Lung microvascular endothelial cell (primary cell): ENCODE measurements around the gene SPATA2L. TPM values are rescaled to one million over a fixed set of nuclear protein-coding genes. Genes with fewer than 3 reads are reported as not detected.

Experiments
- DNase-seq, 2 donors: peaks; one replicate each; pipeline versions ENCODE4 v3.0.0 to v3.0.0-alpha.2; 2010; ENCODE audit warnings: low read depth in 2 of 2
- total RNA-seq: library from RNA; depleted of rRNA; stranded (reverse); fragments of >200 nt; gene quantifications from 2 replicates; pipeline ENCODE4 v1.2.1, GENCODE V29; 2014

The SPATA2L gene
- total RNA-seq, 1 donor from 2014 or later, result 10.1 TPM

DNA sequence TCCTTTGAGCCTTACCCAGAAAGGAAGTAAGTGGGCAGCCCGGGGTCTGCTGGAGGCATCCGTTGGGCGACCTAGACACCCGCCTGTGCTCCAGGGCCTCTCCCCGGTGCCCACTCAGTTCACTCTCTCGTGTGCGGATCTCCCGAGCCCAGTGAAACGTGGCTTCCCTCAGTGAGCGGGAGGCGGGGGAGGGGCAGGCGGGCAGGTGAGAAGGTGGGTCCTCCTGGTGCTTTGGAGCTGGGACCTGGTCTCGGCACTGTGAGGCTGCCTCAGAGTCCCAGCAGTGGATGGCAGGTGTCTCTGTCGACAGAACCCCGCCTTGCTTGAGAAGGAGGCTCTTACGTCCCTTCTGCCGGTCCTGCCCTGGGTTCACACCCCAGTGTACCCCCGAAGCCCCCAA is 27.8 kb upstream of the SPATA2L start:
- no peak for DNase-seq

DNA sequence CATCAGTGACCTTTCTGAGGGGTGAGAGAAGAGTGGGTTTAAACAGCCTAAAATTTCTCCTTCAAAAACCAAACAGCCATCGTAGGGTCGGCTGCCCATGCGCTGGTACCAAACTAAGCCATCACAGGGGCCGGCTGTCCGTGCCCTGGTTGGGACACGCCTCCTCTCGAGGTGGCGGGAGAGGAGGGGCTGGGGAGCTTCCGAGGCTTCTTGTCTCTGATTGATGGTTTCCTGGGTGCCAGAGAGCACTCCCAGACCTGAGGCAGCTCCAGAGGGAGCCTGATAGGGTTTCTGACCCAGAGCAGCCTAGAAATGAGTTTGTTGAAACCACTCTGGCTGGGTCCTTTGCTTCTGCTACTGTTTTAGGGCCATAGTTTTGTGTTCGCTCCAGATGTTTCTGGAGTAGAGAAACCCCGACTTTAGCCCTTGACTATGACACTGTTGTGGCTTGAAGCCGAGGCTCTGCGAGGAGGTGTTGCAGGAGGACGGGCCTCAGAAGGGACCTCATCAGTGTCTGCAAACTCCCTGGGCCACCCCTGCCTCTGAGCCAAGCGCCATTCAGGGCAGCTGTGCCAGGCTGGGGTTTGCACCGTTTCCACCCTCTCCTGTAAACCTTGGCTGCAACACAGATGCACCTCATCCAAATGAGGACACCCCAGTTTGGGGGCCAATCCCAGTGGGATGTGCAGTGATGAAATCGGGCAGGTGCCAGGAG is 26.1 kb upstream of the SPATA2L start:
- no peak for DNase-seq

DNA sequence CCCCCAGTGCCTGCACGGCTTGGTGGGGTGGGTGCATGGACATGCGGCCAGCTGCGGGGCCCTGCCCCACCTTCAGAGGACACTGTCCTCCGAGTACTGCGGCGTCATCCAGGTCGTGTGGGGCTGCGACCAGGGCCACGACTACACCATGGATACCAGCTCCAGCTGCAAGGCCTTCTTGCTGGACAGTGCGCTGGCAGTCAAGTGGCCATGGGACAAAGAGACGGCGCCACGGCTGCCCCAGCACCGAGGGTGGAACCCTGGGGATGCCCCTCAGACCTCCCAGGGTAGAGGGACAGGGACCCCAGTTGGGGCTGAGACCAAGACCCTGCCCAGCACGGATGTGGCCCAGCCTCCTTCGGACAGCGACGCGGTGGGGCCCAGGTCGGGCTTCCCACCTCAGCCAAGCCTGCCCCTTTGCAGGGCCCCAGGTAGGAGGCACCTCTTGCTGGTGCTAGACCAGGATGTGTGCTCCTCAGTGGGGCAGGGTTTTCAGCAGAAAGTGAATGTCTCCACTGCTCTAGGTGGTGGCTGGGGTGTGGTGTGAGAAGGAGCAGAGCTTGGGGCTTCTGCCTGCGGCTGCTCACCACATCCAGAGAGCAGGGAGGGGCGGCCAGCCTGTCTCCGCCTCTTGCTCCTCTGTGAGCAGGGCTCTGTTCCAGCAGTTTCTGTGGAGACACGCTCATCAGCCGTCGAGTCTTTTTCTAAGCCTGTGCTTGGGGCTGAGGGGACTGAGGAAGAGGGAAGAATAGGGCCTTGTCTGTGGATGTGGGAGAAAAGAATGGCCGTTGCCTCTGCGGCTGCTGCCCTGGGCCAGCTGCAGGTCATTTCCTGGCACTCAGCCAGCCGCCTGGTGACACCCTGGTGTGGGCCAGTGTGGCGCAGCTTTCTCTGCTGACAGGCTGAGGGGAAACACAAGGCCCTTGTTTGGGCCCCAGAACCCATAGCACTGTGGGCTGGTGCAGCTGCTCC is 22.1 kb upstream of the SPATA2L start:
- DNase-seq, result peak; percentile 43 to 59

- peak; percentile 32 to 75 for DNase-seq
These were observed 21.1 kb upstream of the SPATA2L start for GRCh38 chr16:89722392-89723278.

GRCh38 chr16:89721546-89722391 is 20.3 kb upstream of the SPATA2L start:
- DNase-seq, result peak; percentile 73 to 74

GRCh38 chr16:89720813-89721545 is 19.5 kb upstream of the SPATA2L start, which contains the start of the genes VPS9D1 and ZNF276:
Gene VPS9D1 (minus strand): TSS chr16:89720898. CDS start chr16:89720861, 37 bp downstream.
Gene ZNF276 (plus strand): TSS chr16:89721537. CDS start chr16:89721641, 104 bp downstream.
- DNase-seq, result peak; percentile 81 to 87

- peak; percentile 31 to 38 for DNase-seq
These were observed 19.0 kb upstream of the SPATA2L start for GRCh38 chr16:89720551-89720812.

GRCh38 chr16:89717688-89718505 is 16.4 kb upstream of the SPATA2L start:
- no peak for DNase-seq

- no peak for DNase-seq
These were observed 15.6 kb upstream of the SPATA2L start for GRCh38 chr16:89716916-89717687.

DNA sequence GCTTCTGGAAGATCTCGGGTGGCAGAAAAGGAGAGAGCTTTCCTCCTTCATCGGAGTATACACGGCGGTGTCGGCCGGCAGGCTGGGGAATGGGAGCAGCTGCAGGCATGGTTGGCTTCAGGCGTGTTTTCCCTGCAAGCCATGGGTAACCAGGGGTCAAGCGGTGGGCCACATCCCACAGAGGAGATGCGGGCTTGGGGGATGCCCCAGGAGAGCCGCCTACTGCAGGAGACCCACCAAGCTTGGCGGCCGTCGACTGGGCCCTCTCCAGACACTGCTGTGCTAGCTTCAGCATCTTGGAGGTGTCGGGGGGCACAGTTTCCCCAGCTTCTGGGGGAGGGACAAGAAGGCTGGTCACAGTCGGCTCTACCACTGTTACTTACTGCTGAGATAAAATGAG is 15.0 kb upstream of the SPATA2L start:
- DNase-seq, result no peak

GRCh38 chr16:89712274-89712781 is 10.8 kb upstream of the SPATA2L start:
- DNase-seq, result peak; percentile 27 to 43

DNA sequence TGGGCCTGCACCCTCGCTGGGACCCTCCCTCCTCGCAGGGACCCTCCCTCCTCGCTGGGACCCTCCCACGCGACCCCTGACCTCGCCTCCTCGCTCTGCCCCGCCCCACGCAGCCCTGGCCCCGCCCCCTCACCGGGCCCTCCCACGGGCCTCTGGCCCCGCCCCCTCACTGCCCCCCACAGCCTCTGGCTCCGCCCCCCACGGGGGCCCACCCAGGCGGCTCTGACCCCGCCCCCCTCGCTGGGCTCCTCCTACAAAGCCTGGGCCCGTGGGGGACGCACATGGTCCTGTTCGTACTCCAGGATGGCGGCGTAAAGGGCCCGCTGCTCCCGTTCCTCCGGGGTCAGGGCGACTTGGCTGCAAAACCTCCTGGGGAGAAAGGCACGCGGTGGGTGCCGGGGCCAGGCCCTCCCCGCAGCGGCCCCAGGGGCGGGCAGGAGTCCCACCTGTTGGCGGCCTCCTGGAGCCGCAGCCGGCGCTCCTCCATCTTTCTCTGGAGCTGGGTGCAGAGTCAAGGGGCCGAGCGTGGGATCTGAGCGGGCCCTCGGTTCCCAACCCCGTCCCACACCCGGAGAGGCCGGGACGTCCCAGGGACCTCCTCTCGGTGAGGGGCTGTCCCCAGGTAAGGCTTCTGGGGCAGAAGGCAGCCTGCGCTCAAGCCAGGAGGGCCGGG is 10.2 kb upstream of the SPATA2L start:
- DNase-seq, result peak; percentile 77 to 84

- DNase-seq, result no peak
These were observed 9.4 kb upstream of the SPATA2L start for GRCh38 chr16:89710709-89711564.

DNA sequence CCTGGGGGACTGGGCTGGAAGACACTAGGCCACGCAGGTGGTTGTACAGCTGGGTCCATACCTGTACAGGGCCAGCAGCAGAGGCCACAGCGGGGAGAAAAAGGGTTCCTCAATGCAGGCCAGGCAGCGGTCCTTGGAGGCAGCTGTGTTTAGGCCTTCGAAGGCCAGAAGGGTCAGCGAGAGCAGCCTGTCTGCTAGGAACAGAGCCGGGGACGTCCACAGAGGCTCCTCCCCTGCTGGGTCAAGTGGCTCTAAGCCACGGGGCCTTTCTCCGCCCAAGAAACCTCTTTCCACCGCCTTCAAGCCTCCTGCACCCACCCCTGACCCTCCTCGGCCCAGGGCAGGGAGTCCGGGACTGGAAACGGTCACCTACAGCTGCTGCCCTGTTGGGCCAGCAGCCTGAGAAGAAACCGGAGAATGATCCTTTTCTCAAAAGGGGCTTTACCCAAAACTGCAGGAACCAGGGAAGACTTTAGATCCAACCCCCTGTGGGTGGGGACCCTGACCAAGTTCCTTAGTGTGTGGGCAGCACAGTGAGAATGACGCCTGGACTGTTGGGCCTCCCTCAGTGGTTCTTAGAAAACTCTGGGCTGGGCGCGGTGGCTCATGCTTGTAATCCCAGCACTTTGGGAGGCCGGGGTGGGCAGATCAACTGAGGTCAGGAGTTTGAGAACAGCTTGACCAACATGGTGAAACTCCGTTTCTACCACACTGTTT is 8.4 kb upstream of the SPATA2L start:
- DNase-seq, result no peak

DNA sequence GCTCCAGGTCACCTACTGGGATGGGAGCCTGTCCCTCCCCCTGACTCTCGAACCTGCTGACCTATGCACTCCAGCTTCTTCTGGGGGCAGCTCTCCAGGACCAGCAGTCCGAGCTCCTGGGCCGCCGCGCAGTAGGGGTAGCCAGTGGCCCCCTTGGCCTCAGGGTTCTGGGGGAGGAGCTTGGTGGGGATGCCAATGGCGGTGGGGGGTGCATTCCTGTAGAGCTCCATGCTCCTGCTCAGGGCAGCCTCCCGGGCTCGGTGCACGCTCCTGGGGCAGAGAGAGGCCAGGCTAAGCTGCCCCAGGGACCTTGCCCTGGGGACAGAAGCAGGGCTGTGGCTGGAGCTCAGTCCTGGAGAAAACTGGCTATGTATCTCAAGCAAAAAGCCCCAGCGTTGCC is 7.7 kb upstream of the SPATA2L start:
- DNase-seq, result no peak

- DNase-seq, result no peak
These were observed 7.0 kb upstream of the SPATA2L start for GRCh38 chr16:89708481-89708931.
